Heart left ventricle (tissue), 16 donors: ENCODE measurements around the gene BNC2. TPM values are rescaled to one million over a fixed set of nuclear protein-coding genes. Genes with fewer than 3 reads are reported as not detected.
"Not testable (repeated sequence)": the region's sequence is repeated elsewhere in the genome, so short reads cannot be mapped to it uniquely, and the experiment has no call there.

ENCODE experiments used
- ATAC-seq, 4 donors: fragments of 200-7000 bp; cut with Tn5 transposase; one replicate each; pipeline ENCODE4 v1.9.1; 2020 to 2022; ENCODE audit warnings: moderate library complexity in 4 of 4, mild to moderate bottlenecking in 3 of 4, moderate number of reproducible peaks in 1 of 4
- DNase-seq, 5 donors: peaks; one replicate each; pipeline ENCODE4 v3.0.0-alpha.2; 2020
- H3K27ac ChIP-seq, 12 donors: fragments of 200-600 bp; sonication (generic) in 4 of 12; one replicate each; pipeline versions ENCODE4 v1.5.0 to v1.8.0; 2016 to 2022; ENCODE audit warnings: mild to moderate bottlenecking in 2 of 12
- H3K27me3 ChIP-seq, 9 donors: fragments of 200-600 bp; sonication (generic) in 2 of 9; one replicate each; pipeline versions ENCODE4 v1.5.1 to v1.8.0; 2016 to 2022; ENCODE audit warnings: mild to moderate bottlenecking in 3 of 9
- H3K36me3 ChIP-seq, 9 donors: fragments of 200-600 bp; sonication (generic) in 2 of 9; one replicate each; pipeline versions ENCODE4 v1.5.0 to v1.8.0; 2018 to 2022; ENCODE audit warnings: mild to moderate bottlenecking in 2 of 9
- H3K4me1 ChIP-seq, 12 donors: fragments of 200-600 bp; sonication (generic) in 4 of 12; one replicate each; pipeline versions ENCODE4 v1.5.0 to v1.8.0; 2016 to 2022; ENCODE audit warnings: mild to moderate bottlenecking in 3 of 12
- H3K4me3 ChIP-seq, 12 donors: fragments of 200-600 bp; sonication (generic) in 4 of 12; one replicate each; pipeline versions ENCODE4 v1.5.0 to v1.8.0; 2017 to 2022; ENCODE audit warnings: mild to moderate bottlenecking in 9 of 12, moderate library complexity in 4 of 12
- H3K9me3 ChIP-seq, 12 donors: fragments of 200-600 bp; sonication (generic) in 4 of 12; one replicate each; pipeline versions ENCODE4 v1.5.0 to v1.8.0; 2016 to 2022; ENCODE audit warnings: mild to moderate bottlenecking in 1 of 12
- POLR2A ChIP-seq, 2 donors: fragments of 450-650 bp; IDR thresholded peaks; one replicate each; pipeline ENCODE4 v1.6.1; 2017; ENCODE audit warnings: antibody characterized with exemption in 2 of 2, mild to moderate bottlenecking in 2 of 2, moderate library complexity in 2 of 2
- WGBS, 4 donors: extraction: QIAGEN DNeasy Blood & Tissue Kit in 2 of 4; methylation state at CpG; one replicate each; pipeline versions ENCODE4 v1.1.5 to v1.1.7; 2013 to 2018; 5-methylcytosine and 5-hydroxymethylcytosine counted together
- intact Hi-C, 10 donors: fragments of 100-400 bp; cut with DNase I; formaldehyde crosslinking; loops; one replicate each; pipeline versions ENCODE4 v1.11.1 to v1.14.2; 2022
- polyA plus RNA-seq, 2 donors: library from polyadenylated mRNA; stranded (reverse); fragments of 200-250 nt; gene quantifications; one replicate each; pipeline ENCODE4 v1.2.3, GENCODE V29; 2013
- total RNA-seq, 9 donors: library from RNA; depleted of rRNA in 2 of 9; stranded (reverse); fragments of >200 nt in 2 of 9; fragmentation: NEBNext Ultra II Directional in 3 of 9; extraction: Animal tissue kit (Norgen Biotek cat#: 25700) in 3 of 9; gene quantifications; one replicate each; pipeline versions ENCODE4 v1.1.0 to v1.2.4, GENCODE V29; 2016 to 2023
- TF ChIP-seq, protein P1 (sequence below), 12 donors: fragments of 200-600 bp; sonication (generic) in 4 of 12; IDR thresholded peaks; one replicate each; pipeline versions ENCODE4 v1.5.0 to v1.8.0; 2018 to 2022; ENCODE audit warnings: antibody characterized with exemption in 12 of 12, mild to moderate bottlenecking in 5 of 12
- donor health status: ischemic (EF 13 %, LVEDD 7.1; RV severe dilation, severe dysfunction).
- donor health status: healthy with polysubstance abuse.
- donor health status: DM: no; HTN: yes; CAD: no.
- donor health status: DM: no; HTN: no; CAD: no.
- donor health status: ischemic (EF 25% LVEDD 6.9; RV normal size, moderate dysfunction).
- donor health status: ischemic (EF 25% LVEDD 5.7; RV mildly dilated, moderate dysfunction).
- donor health status: healthy.
- donor health status: DM: yes; HTN: yes; CAD: no.
- donor health status: ischemic (EF 35%, LVEDD 5.7; RV mildly dilated, moderate dysfunction).
- donor health status: nonischemic (EF 11% LVEDD 7.7; RV severe dilation, severe dysfunction).
- donor health status: DM: yes; HTN: yes; CAD: no.
- donor health status: PGD.
- donor health status: ischemic (EF 29% LVEDD 5.4; RV normal size, mild dysfunction).
- donor health status: nonischemic (EF 23%, LVEDD 6.1; RV moderate dilation, normal function).

Gene BNC2
- total and polyA plus RNA-seq, 11 donors: 0.38 to 27.1 (median 3.8) TPM

DNA sequence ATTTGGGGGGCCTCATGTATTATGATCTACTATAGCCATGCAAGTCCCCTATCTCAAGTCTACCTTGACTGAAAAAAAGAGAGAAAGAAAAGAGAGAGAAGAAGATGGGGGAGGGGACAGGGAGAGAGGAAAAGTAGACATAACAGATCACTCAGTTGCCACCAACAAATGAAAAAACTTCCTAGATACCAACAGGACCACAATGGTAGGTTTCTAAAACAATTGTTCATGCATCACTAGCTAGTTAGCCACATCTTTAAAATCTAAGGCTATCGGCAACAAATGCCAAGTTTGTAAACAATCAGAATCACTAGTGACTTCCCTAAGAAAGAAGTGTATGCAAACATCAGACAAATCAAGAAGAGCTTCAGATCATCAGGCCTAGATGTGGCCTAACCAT, 328.2 kb downstream of the BNC2 start:
- DNase-seq (no peak), ATAC-seq (no peak)
- WGBS, 4 donors: 59 to 73% (median 66%) methylated on average over 1 of the region's 1 CpG
- TF ChIP-seq, protein P1, sequence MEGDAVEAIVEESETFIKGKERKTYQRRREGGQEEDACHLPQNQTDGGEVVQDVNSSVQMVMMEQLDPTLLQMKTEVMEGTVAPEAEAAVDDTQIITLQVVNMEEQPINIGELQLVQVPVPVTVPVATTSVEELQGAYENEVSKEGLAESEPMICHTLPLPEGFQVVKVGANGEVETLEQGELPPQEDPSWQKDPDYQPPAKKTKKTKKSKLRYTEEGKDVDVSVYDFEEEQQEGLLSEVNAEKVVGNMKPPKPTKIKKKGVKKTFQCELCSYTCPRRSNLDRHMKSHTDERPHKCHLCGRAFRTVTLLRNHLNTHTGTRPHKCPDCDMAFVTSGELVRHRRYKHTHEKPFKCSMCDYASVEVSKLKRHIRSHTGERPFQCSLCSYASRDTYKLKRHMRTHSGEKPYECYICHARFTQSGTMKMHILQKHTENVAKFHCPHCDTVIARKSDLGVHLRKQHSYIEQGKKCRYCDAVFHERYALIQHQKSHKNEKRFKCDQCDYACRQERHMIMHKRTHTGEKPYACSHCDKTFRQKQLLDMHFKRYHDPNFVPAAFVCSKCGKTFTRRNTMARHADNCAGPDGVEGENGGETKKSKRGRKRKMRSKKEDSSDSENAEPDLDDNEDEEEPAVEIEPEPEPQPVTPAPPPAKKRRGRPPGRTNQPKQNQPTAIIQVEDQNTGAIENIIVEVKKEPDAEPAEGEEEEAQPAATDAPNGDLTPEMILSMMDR (IDR thresholded peaks at IDR 0.05): no peak
- no peak for TF ChIP-seq POLR2A (IDR thresholded peaks at IDR 0.05)
- Histone ChIP-seq H3K4me3 (no peak overlapping the region), H3K27me3 (no peaks in the 10 kb centered on the region), H3K4me1 (peaks cover 0 to 17% (median 2%) of the 10 kb centered on the region in 12 donors), H3K9me3 (no peaks in the 10 kb centered on the region), H3K27ac (no peak overlapping the region), H3K36me3 (no peaks in the 10 kb centered on the region)
- intact Hi-C loops: no loop called here

DNA sequence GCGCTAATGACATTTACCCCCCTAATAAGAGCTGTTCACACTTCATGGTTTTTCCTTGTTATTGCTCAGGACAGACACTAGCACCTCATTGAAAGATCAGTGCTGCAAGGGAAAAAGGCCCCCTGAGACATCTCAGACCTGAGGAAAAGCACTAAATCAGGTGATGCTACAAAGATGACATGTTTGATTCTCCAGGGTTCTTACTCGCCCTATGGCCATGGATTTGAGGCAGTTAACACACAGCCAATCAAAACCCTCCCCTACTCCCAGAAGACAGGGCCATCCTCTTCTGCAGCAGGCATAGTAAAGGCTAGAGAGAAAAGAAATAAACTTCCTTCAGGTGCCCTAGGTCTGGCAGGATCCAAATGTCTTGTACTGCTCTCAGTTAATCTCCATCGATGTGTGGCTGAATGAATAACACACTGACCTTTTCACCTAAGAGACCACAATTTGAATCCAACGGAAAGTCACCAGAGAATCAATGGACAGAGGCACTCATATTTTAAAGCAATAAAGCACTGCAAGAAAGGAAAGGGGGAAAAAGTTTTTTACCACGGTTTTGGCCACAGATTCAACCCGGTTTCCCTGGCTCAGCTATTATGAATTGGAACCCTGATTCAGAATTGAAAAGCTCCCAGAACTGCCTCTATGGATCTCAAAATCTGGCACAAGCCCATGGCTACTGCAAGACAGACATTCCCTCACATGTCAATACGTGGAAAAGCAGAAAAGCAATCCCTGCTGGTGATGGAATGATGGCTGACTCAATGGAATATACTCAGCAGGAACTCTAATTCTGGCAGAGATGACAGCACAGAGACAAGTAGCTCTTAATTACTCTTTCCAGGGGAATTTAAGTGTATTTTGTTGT, 329.5 kb downstream of the BNC2 start:
- Histone ChIP-seq H3K9me3 (no peaks in the 10 kb centered on the region), H3K27me3 (no peaks in the 10 kb centered on the region), H3K36me3 (no peaks in the 10 kb centered on the region), H3K4me3 (no peak overlapping the region), H3K4me1 (peaks cover 0 to 17% (median 2%) of the 10 kb centered on the region in 12 donors), H3K27ac (no peak overlapping the region)
- no peak for TF ChIP-seq POLR2A (IDR thresholded peaks at IDR 0.05)
- TF ChIP-seq, protein P1 (IDR thresholded peaks at IDR 0.05): no peak
- WGBS, 4 donors: 61 to 70% (median 66%) methylated on average over 7 of the region's 7 CpGs
- DNase-seq (no peak), ATAC-seq (no peak)
- intact Hi-C loops: no loop called here

DNA sequence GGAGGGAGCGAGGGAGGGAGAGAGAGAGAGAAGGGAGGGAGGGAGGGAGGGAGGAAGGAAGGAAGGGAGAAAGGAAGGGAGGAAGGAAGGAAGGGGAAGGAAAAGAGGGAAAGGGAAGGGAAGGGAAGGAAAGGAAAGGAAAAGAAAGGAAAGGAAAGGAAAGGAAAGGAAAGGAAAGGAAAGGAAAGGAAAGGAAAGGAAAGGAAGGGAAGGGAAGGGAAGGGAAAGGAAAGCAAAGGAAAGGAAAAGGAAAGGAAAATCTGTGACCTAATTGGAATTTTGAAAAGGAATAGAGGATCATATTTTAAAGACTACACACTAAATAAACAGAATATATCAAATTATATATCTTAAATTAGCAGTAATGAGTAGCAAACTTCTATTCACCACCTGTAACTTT, 330.8 kb downstream of the BNC2 start:
- DNase-seq, ATAC-seq, H3K27ac ChIP-seq, intact Hi-C loops, H3K36me3 ChIP-seq, H3K9me3 ChIP-seq, H3K4me3 ChIP-seq, H3K27me3 ChIP-seq: not testable (repeated sequence)
- H3K4me1 ChIP-seq: peaks cover 0 to 17% (median 0%) of the 10 kb centered on the region in 12 donors
- 92 to 100% (median 100%) methylated on average over 1 of the region's 1 CpG for WGBS, 4 donors

DNA sequence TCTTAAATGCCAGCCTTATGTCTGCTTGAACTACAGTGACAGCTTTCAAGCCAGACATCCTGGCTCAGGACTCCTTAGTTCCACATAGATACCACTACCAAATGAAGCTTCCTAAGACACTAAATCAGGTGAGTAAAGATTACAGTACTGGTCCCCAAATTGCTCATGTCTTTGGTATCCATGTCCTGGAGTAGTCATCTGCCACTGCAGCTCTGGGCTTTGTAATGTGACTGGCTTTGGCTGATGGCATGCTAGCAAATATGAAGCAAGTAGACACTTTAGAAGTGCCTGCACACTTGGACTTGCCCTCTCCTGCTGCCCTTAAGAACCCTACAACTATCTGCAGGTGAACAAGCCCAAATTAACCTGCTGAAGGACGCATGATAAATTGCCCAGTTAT, 334.9 kb downstream of the BNC2 start:
- DNase-seq (no peak), ATAC-seq (no peak)
- H3K36me3 ChIP-seq: no peaks in the 10 kb centered on the region
- intact Hi-C loops: no loop called here
- 53 to 72% (median 60%) methylated on average over 1 of the region's 1 CpG for WGBS, 4 donors
- H3K4me3 ChIP-seq: no peak overlapping the region
- H3K9me3 ChIP-seq: no peaks in the 10 kb centered on the region
- H3K27ac ChIP-seq: no peak overlapping the region
- H3K27me3 ChIP-seq: peaks cover 0 to 4% (median 0%) of the 10 kb centered on the region in 9 donors
- H3K4me1 ChIP-seq: peaks cover 0 to 3% (median 0%) of the 10 kb centered on the region in 12 donors
- TF ChIP-seq, protein P1 (IDR thresholded peaks at IDR 0.05): no peak
- no peak for TF ChIP-seq POLR2A (IDR thresholded peaks at IDR 0.05)
